HG03095 (cell line): ENCODE results near the gene GNAQ.

Experiments used
- ATAC-seq: cut with Tn5 transposase; IDR thresholded peaks from one replicate; pipeline ENCODE4 v1.9.1; 2021; ENCODE audit warnings: moderate library complexity; ENCODE audit not compliant: unreplicated experiment

Gene GNAQ

DNA sequence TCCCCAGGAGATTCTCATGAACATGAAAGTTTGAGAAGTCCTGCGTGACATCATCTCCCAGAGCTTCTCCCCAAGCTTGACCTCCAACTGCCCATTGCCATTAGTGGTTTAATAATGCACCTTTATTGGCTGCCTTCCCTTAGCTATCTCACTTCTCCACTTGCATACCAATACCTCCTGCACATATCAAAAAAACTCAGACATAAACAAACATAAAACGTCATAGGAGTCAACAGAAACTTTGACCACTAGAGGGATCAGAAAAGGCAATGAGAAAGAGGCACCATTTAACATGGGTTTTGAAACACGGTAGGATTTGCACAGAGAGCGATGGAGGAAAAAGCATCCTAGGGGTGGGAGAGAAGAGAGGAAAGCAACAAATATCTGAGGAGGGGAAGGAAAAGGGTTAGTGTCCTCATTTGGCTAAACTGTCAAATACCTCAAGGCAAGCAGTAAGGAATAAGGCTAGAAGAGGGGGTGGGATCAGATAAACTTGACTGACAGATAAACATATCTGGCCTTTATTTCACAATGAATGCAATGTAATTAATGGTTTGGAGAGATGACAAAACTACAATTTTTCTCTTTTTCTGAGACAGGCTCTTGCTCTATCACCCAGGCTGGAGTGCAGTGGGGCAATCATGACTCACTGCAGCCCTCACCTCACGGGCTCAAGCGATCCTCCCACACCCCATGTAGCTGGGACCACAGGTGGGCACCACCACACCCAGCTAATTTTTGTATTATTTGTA, 27.0 kb downstream of the GNAQ start:
- ATAC-seq: no peak

DNA sequence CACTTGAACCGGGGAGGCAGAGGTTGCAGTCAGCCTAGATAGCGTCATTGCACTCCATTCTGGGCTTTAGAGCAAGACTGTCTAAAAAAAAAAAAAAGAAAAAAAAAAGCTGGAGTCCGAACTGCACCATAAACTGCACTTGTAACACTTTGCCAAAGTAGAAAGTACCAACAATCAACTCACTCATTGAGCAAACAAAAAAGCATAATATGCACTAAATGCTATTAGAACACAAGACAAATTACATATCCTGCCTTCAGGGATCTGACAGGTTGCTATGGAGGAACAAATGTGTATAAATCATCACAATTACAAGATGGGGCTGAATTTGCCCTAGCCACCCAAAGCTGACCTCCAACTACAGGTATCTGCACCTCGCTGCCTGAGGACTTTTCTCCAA, 27.9 kb downstream of the GNAQ start:
- ATAC-seq: no peak

DNA sequence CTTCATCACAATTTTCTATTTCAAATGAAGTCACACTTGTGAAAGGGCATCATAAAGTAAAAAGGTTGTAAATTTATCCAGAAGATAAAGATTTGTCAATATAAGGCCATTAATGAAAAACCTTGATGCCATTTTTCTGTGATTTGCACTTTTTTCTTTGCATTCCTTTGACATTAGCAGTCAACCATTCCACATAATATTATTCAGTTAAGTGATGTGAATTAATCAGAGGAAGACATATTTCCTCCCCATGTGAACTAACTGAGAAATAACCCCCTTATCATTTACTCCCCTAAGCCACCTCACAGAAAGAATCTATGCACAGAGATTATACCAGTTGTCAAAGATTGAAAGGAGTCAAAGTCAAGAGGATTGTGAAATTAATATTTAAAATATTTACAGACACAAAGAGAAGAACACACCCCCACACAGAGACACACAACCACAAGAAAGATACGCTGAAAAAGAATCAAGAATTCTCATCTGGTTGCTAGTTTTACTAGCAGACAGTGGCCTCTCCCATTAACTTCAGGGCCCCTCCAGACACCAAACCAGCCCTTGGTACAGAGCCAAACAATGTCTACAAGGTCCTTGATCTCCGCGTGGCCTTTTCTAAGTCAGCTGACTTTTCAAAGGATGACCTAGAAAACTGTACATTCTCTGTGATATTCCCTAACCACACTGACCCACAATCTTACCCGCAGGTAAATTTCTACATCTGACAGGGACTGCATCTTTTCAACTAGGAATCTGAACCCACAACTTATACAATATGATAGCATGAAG, 29.5 kb downstream of the GNAQ start:
- ATAC-seq: no peak

DNA sequence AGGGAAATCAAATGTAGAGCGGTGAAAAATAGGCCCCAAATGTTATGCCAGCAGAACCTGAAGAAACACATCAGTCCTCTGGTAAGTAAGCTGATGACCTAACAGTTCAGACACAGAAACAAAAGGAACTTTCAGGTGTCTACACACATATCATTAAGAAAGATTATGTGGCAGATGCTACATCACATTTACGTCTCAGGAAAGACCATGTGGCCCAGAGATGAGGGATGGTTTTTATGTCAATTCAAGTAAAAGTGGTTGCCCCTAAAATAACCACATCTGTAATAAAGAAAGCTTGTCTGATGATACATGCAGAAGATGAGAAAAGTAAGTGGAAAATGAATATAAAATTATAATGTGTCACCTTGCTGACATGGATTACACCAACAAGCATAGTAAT, 31.4 kb downstream of the GNAQ start:
- ATAC-seq: no peak

DNA sequence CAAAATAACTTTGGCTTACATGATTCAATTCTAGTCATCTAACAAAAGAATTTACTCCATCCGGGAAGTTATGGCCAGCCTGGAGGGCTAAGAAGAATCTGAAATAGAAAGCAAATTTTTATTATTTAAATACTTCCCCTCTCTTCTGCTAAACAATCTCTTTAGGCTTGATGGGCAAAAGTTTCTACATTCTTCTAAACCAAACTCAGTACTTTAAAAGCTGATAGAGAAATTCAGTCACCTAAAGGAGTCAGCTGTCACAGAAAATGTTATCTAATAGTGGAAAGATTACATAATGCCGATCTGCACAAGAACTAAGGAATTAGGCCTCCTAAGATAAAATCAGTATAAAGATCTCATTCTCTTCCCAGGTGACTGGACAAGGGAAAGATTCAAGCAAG, 32.4 kb downstream of the GNAQ start:
- ATAC-seq: no peak

DNA sequence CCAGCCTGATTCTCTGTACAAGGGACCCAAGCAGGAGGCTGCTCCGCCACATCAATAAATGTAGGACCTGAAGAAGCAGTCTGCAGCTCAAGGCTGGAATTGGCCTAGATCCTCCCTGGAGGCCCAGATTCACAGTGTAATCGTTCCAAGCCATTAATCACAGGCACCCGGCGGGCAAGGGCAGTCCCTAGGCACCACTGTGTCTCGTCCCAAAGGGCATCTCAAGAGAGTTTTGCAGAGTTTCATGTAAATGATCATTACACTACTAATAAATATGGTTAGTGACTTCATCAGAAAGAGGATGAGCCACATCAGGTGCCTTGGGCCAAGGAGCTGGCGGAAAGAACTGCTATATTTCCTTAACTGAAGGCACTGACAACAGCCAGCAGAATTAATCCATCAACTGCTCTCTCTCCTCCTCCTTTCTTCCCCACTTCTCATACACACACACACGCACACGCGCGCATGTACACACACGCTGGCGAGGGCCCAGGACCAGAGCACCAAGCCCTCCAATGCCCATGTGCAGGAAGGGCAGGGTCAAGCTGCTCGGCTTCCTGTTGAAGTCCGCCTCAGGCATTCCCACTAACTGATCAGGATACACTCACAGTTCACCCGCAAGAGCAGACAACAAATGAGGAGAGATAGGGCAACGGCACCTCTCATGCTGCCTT, 33.9 kb downstream of the GNAQ start:
- no peak for ATAC-seq

DNA sequence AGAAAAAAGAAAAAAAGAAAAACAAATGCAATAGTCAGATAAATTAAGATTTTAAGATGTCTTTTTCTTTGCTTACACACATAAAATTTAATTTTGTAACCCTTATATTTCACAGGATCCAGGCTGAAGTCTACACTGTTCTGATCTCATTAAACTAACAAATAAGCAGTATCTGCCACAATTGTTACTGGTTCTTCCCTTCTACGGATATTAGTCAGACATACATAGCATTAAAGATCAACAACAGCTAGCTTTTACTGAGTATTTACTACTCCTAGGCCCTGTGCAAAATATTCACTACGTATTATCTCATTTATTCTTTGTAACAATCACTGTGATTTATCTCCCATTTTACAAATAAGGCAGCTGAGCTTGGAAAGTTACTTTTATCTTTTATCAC, 34.9 kb downstream of the GNAQ start:
- no peak for ATAC-seq

DNA sequence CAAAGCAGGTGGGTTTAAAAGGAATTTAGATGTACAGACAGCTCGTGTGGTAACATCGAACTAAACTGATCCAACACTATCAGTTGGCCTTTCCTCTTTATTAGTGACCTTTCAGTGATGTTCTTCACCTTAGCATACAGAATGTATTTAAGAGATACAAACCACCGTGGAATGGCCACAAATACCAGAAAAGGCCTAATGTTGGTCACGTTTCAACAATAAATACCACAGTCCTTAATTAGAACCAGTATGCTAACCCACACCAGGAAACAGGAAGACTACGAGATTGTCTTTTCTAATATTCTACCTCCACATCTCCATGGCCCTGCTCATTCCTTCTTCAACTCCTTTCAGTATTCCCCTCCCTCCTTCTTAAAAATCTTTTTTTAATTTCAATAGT, 40.4 kb downstream of the GNAQ start:
- ATAC-seq: no peak

DNA sequence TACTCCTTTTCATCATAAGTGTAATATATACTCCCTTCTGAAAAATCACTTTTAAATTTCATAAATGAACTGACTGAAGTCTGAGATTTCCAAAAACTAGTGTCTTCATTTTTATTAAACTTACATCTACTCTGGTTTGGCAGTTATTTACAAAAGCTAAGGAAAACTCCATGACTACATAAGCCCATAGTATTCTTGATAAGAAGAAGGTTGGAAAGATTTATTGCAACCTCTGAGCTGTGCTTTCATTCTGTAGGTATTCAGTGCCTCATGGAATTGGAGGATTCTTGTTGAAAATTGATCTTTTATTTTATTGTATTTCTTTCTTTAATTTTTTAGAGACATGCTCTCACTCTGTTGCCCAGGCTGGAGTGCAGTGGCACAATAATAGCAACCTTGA, 41.7 kb downstream of the GNAQ start:
- ATAC-seq: no peak

DNA sequence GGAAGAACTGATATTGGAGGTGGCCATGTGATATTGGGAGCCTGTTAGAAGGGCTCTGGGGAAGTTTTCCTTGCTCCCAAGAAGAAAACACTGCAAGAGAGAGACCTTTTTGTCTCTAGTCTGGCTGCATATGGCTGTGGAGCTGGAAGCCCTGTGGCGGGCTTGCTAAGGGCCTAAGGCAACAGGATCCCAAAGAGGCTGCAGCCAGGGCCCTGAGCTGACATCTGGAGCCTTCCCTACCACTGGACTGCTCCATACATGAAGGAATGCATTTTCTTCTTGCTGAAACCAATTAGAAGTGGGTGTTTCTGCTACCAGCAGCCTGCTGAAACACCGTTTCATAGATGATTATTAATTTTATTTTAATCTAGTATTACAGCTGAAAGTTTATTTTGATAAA, 42.2 kb downstream of the GNAQ start:
- ATAC-seq: no peak

DNA sequence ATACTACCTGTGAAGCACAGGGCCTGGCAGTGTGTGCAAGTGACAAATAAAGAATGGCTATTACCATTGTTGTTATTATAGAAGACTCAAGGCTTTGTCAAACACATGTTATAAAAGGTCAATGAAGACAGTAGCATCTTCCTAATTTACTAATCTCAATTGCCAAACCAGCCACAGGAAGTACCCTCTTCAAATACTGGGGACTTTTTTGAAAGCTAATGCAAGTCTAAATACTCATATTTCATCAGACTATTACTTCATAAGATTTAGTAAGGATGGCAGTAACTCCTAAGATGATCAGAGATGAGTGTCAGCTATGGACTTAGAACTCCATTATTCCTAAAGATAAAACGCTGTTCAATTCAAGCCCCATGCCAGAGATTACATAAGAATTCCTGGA, 43.0 kb downstream of the GNAQ start:
- no peak for ATAC-seq

DNA sequence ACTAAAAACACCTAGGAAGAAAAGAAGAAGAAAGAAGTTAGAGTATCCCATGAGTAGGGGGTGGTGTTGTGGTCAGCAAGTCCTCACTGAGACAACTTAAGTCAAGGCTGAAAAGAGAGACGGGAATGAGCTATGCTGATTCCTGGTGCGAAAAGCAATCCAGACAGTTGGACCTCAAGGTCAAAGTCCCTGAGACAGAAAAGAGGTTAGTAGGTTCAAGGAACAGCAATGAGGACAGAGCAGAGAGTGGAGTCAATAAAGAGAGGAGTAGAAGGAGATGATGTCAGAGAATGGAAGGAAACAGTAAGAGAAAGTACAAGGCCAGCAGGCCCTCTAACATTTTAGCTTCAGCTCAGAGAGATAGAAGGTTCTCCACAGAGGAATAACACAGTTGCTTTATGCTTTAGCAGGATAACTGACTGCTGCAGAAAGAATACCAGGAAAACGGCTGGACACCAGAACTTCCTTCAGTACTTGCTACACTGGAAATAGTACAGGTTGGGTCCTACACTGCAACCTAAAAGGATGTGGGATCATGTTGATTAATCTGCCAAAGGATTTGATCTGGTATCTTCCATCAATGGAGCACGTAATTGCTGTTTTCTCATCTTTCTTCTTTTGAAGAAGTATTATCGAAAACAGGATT, 43.6 kb downstream of the GNAQ start:
- no peak for ATAC-seq

DNA sequence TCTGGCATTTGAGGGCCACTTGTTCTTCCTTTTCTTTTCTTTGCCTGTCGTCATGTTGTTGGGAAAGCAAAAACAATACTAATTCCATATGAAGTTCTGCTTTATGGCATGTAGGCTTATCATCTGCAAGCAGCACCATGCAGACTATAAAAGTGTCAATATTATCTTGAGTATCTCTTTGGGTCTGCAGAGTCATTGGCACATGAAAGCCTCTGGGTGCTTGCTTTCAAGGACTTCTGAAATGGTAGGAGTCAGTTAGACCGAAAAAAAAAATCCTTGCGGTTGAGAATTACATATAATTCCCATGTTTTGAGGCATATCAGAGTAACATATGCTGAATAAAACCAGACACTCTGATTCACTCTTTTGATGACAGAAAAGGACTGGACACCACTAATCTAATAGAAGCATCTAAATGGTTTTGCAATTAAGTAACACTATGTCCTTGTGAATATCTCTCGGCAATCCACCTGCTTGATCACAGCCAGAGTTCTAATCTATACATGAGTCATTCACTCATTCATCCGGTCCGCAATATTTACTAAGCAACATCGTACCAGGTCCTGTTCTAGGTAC, 44.4 kb downstream of the GNAQ start:
- ATAC-seq: no peak

DNA sequence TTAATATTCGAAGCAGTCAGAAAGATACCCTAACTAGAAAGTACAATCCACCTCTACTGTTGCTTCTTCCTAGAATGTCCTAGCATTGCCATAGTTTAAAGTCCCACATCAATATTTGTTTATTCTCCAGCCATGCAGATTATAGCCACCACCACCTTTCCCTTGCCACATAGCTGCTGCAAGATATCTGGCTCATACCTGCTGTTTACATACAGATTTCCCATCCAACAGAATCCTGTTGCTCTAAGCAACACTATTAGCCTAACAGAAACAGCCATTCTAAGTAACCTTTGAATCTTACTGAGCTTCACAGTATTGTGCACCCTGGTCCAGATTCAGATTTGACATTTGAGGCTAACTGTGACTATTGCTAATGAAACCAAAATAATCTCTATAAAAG, 45.6 kb downstream of the GNAQ start:
- ATAC-seq: no peak

DNA sequence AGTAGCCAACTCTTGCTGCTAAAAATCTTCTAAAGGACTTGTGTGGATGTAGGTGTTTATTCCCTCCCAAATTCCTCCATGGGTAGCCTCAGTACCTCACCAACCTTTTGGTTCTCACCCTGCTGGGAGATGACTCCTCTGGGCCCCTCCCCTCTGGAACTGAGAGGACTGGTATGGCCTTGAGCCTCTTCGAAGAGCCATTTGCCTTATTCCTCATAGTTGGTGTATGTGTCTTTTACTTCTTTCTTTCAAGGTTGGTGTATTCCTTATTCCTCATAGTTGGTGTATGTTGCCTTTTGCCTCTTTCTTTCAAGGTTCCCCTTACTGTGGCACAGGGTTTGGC, 48.3 kb downstream of the GNAQ start:
- no peak for ATAC-seq

DNA sequence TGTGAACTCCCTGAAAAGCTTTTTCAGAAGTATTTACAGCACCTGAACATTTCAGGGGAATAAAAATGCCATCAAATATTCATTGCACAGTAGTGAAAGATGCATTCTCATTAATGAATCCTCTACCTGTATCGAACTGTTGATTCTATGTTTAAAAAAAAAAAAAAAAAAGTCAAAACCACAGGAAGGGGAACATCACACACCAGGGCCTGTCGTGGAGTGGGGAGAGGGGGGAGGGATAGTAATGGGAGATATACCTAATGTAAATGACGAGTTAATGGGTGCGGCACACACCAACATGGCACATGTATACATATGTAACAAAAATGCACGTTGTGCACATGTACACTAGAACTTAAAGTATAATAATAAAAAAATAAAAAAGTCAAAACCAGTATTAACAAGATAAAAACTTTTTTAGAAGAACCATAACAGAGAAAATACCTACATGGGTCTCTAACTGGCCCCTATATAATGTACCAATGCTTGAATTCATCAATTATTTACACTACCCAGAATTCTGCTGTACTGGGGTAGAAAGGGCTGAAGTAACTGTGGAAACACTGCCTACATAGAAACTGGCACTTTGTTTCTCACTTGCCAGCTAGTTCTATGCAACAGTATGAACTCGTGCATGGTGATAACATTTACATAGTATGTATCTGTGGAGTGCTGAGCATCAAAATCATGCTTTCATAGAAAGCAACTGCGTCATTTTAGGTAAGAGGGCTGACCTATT, 48.9 kb downstream of the GNAQ start:
- no peak for ATAC-seq

DNA sequence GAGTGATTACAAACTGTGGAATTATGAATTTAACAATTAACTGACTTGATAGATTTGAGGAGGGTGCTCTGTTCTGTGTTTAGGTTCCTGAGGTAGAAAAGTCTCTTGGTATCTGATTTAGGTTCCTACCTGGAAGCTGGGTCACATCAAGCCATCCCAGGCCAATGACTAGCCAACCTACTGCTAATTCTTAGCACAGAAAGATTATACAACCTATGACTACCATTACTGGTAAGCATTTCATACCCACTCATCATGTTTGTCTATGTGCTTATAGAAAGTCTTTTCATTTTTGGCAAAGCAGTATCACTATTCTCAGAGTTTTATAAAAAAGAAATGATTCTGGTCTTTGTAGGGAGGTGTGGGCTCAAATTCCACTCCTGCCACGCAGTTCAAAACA, 49.7 kb downstream of the GNAQ start:
- ATAC-seq: no peak

DNA sequence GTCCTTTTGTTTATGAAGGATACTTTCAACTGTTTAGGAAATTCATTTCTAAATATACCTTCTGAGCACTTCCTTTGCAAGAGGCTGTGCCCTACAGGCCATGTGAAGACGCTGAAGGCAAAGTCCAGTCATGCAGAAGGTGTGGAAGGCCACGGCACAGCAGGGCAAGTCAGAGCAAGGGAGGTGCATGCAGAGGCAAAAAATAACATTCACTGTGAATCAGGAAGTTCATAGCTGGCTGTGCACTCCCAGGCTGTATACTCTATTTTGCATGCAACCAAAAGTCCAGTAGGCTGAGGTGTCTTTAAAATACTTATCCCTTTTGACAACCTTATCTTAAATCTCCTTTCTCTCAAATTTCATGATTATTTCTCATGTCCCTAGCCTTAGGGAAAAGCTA, 50.3 kb downstream of the GNAQ start:
- ATAC-seq: no peak

DNA sequence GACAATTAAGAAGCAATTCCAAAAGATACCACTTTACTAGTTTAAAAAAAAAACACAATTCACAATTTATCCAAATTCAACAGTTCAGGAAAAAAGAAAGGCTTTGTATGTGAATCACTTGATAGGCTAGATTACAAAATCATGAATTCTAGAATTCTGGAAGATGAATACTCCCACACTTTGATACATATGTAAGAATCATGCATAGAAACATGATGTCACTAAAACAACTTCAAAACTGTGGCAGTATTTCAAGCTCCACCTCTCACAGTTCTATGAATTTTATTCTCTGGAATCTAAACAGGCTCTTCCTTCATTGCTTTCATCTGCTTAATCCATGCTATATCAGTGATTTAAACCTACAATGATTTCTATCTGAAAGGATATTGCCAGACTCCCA, 51.0 kb downstream of the GNAQ start:
- no peak for ATAC-seq

DNA sequence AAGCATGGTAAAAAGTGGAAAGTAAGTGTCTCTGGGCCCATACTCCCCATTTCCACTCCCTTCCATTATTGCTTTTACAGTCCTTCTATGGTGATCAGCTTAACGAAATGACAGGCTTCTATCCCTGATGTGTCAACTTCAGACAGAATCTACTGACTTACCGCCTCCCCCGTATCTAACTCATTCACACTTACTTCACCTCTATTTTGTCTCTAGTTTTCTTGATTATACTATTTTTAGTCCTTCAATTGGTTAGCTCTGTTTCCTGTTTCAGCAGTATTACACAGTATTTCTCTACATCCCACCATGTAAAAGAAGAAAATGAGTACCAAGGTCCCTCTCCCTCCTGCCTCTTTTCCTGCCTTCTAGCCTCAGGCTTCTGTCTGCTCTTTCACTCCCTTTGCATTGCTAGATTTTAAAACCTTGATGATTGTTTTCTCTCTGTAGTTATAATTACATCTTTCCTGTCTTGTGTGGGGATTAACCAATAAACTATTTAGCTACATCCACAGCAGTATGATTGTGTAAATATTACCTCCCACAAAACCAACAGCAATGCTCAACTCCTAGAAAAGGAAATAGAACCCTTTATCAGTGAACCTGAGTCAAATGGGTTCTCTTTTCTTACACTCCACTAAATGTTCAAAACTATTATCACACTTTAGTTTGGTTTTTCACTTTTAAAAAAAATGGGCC, 53.4 kb downstream of the GNAQ start:
- ATAC-seq: no peak
